ENCODE data around the gene PNLIPRP3.

PNLIPRP3 gene

GRCh38 chr10:116402858-116403257 is 24.8 kb upstream of the PNLIPRP3 start:
- TF ChIP-seq CTCF (IDR thresholded peaks at IDR 0.05; ENCODE audit: insufficient read depth, low read depth, low read length, missing control alignments), result no peak
- no peak overlapping the region for H3K4me3 ChIP-seq (ENCODE audit: low read depth, low read length)
- no peak for DNase-seq (ENCODE audit: low read depth)

- TF ChIP-seq CTCF (IDR thresholded peaks at IDR 0.05; ENCODE audit: insufficient read depth, low read depth, low read length, missing control alignments), result no peak
- no peak for DNase-seq (ENCODE audit: low read depth)
Measured at GRCh38 chr10:116403740-116404250, 23.9 kb upstream of the PNLIPRP3 start.

GRCh38 chr10:116408719-116409118 is 18.9 kb upstream of the PNLIPRP3 start:
- DNase-seq (ENCODE audit: low read depth), result peak; percentile 4
- H3K4me3 ChIP-seq (ENCODE audit: low read depth, low read length), result no peak overlapping the region
- TF ChIP-seq CTCF (IDR thresholded peaks at IDR 0.05; ENCODE audit: insufficient read depth, low read depth, low read length, missing control alignments), result no peak

More at GRCh38 chr10:116403740-116404250, 23.9 kb upstream of the PNLIPRP3 start:
- H3K4me3 ChIP-seq (ENCODE audit: low read depth, low read length), result no peak overlapping the region

- no peak for TF ChIP-seq CTCF (IDR thresholded peaks at IDR 0.05; ENCODE audit: insufficient read depth, low read depth, low read length, missing control alignments)
- no peak for DNase-seq (ENCODE audit: low read depth)
- H3K4me3 ChIP-seq (ENCODE audit: low read depth, low read length), result no peak overlapping the region
Measured at GRCh38 chr10:116410351-116410750, 17.3 kb upstream of the PNLIPRP3 start.

- TF ChIP-seq CTCF (IDR thresholded peaks at IDR 0.05; ENCODE audit: insufficient read depth, low read depth, low read length, missing control alignments), result no peak
- no peak for DNase-seq (ENCODE audit: low read depth)
Measured at GRCh38 chr10:116417821-116418220, 9.8 kb upstream of the PNLIPRP3 start.

GRCh38 chr10:116418389-116418788 is 9.3 kb upstream of the PNLIPRP3 start:
- no peak for TF ChIP-seq CTCF (IDR thresholded peaks at IDR 0.05; ENCODE audit: insufficient read depth, low read depth, low read length, missing control alignments)
- H3K4me3 ChIP-seq (ENCODE audit: low read depth, low read length), result no peak overlapping the region
- no peak for DNase-seq (ENCODE audit: low read depth)

More at GRCh38 chr10:116417821-116418220, 9.8 kb upstream of the PNLIPRP3 start:
- H3K4me3 ChIP-seq (ENCODE audit: low read depth, low read length), result no peak overlapping the region

GRCh38 chr10:116421815-116422214 is 5.8 kb upstream of the PNLIPRP3 start:
- no peak for TF ChIP-seq CTCF (IDR thresholded peaks at IDR 0.05; ENCODE audit: insufficient read depth, low read depth, low read length, missing control alignments)
- H3K4me3 ChIP-seq (ENCODE audit: low read depth, low read length), result no peak overlapping the region
- no peak for DNase-seq (ENCODE audit: low read depth)

Data from GM12865 (cell line).